ENCODE measurements around the gene FGFR3. TPM values are rescaled to one million over a fixed set of nuclear protein-coding genes. Genes with fewer than 3 reads are reported as not detected.

FGFR3 gene
- total and polyA plus RNA-seq, 2 of the 8 experiments (the other 6 are each of a cell fraction or from before 2014, with no cell fraction given): 9.0 to 19.5 TPM

GRCh38 chr4:1779588-1780382 is 13.3 kb upstream of the FGFR3 start (continued):
- TF ChIP-seq CTCF (IDR thresholded peaks at IDR 0.05; ENCODE audit: control extremely low read depth in 1 of 3, insufficient read depth in 1 of 3, low read depth in 1 of 3, low read length in 3 of 3): 0 out of 4 replicates have a peak, but pooled peaks of 1 of the 3 experiments have one; percentile 15
- no peak for TF ChIP-seq GTF2F1 (IDR thresholded peaks at IDR 0.05; ENCODE audit: borderline replicate concordance, low read depth, low read length)
- no peak for TF ChIP-seq SUZ12 (IDR thresholded peaks at IDR 0.05; ENCODE audit: low read length)
- TF ChIP-seq ASH2L (IDR thresholded peaks at IDR 0.05; ENCODE audit: low read length): no peak

Measured in H1 (cell line).